GF-D8 (cell line): ENCODE data around the gene PLCG2.
"Not testable (repeated sequence)": the region's sequence is repeated elsewhere in the genome, so short reads cannot be mapped to it uniquely, and the experiment has no call there.

ENCODE experiments used
- DNase-seq: peaks from one replicate; lab custom pipeline; 2025; lab: John Stamatoyannopoulos, UW

PLCG2 gene

GRCh38 chr16:81913222-81913621 is 134.1 kb downstream of the PLCG2 start:
- DNase-seq: no peak

- no peak for DNase-seq
Observed at GRCh38 chr16:81917375-81917774, 138.3 kb downstream of the PLCG2 start.

- DNase-seq: no peak
Observed at GRCh38 chr16:81918927-81919326, 139.8 kb downstream of the PLCG2 start.

- no peak for DNase-seq
Observed at GRCh38 chr16:81920498-81920897, 141.4 kb downstream of the PLCG2 start.

- DNase-seq: no peak
Observed at GRCh38 chr16:81921085-81921814, 142.2 kb downstream of the PLCG2 start.

- no peak for DNase-seq
Observed at GRCh38 chr16:81921843-81922584, 142.9 kb downstream of the PLCG2 start.

GRCh38 chr16:81923296-81923695 is 144.2 kb downstream of the PLCG2 start:
- no peak for DNase-seq

GRCh38 chr16:81925016-81925415 is 145.9 kb downstream of the PLCG2 start:
- DNase-seq: no peak

GRCh38 chr16:81926036-81926435 is 146.9 kb downstream of the PLCG2 start:
- DNase-seq: no peak

- no peak for DNase-seq
Observed at GRCh38 chr16:81927561-81928185, 148.6 kb downstream of the PLCG2 start.

GRCh38 chr16:81928271-81928918 is 149.3 kb downstream of the PLCG2 start:
- no peak for DNase-seq

- no peak for DNase-seq
Observed at GRCh38 chr16:81928975-81929374, 149.9 kb downstream of the PLCG2 start.

- no peak for DNase-seq
Observed at GRCh38 chr16:81929841-81930240, 150.8 kb downstream of the PLCG2 start.

- no peak for DNase-seq
Observed at GRCh38 chr16:81931927-81932326, 152.8 kb downstream of the PLCG2 start.

- DNase-seq: no peak
Observed at GRCh38 chr16:81932668-81933067, 153.6 kb downstream of the PLCG2 start.

GRCh38 chr16:81933361-81933760 is 154.3 kb downstream of the PLCG2 start:
- DNase-seq: no peak

- not testable (repeated sequence) for DNase-seq
Observed at GRCh38 chr16:81934711-81935110, 155.6 kb downstream of the PLCG2 start.

GRCh38 chr16:81936209-81937000 is 157.3 kb downstream of the PLCG2 start:
- DNase-seq: no peak

GRCh38 chr16:81937305-81938038 is 158.4 kb downstream of the PLCG2 start:
- DNase-seq: no peak

- DNase-seq: no peak
Observed at GRCh38 chr16:81938326-81939163, 159.5 kb downstream of the PLCG2 start.
